Neutrophil (primary cell): ENCODE results near the gene BCL6.

Experiments used
- H3K27ac ChIP-seq: fragments of 200-600 bp; sonication (generic); 2 replicates; pipeline ENCODE4 v1.5.1; 2016; ENCODE audit warnings: mild to moderate bottlenecking, moderate library complexity
- H3K27me3 ChIP-seq: fragments of 200-600 bp; sonication (generic); 2 replicates; pipeline ENCODE4 v1.6.0; 2016; ENCODE audit warnings: mild to moderate bottlenecking
- H3K36me3 ChIP-seq: fragments of 200-600 bp; sonication (generic); 2 replicates; pipeline ENCODE4 v1.5.1; 2017
- H3K4me1 ChIP-seq, 2 experiments: fragments of 200-600 bp in 1 of 2; sonication (generic) in 1 of 2; 1 replicate in 1 of 2; 2 replicates in 1 of 2; pipeline versions ENCODE4 v1.5.1 to v1.6.1; 2013 to 2016; ENCODE audit warnings: low read depth in 1 of 2, low read length in 1 of 2, mild to moderate bottlenecking in 1 of 2, moderate library complexity in 1 of 2; ENCODE audit not compliant: control insufficient read depth in 1 of 2, insufficient read depth in 1 of 2
- H3K4me3 ChIP-seq, 2 experiments: fragments of 200-600 bp in 1 of 2; sonication (generic) in 1 of 2; 1 replicate in 1 of 2; 2 replicates in 1 of 2; pipeline ENCODE4 v1.5.1; 2013 to 2016; ENCODE audit warnings: low read depth in 1 of 2, low read length in 1 of 2, mild to moderate bottlenecking in 1 of 2, moderate library complexity in 1 of 2
- H3K9me3 ChIP-seq: fragments of 200-600 bp; sonication (generic); 2 replicates; pipeline ENCODE4 v1.5.1; 2016
- CTCF ChIP-seq: fragments of 200-600 bp; sonication (generic); IDR thresholded peaks from 2 replicates; pipeline ENCODE4 v1.5.1; 2016; ENCODE audit warnings: antibody characterized with exemption

BCL6 gene

GRCh38 chr3:187706971-187707370, 38.3 kb downstream of the BCL6 start:
- TF ChIP-seq CTCF: no peak
- H3K27me3 ChIP-seq: no peaks in the 10 kb centered on the region
- H3K36me3 ChIP-seq: no peaks in the 10 kb centered on the region

GRCh38 chr3:187705164-187705563, 40.1 kb downstream of the BCL6 start:
- TF ChIP-seq CTCF: no peak

More at GRCh38 chr3:187706971-187707370, 38.3 kb downstream of the BCL6 start:
- Histone ChIP-seq H3K9me3 (no peaks in the 10 kb centered on the region), H3K4me3 (no peak overlapping the region), H3K27ac (no peak overlapping the region), H3K4me1 (no peaks in the 10 kb centered on the region)

GRCh38 chr3:187702507-187703033, 42.7 kb downstream of the BCL6 start, which contains the start of gene RTP2:
Gene RTP2 (minus strand): TSS chr3:187702557. CDS start chr3:187702128, 429 bp downstream.
- peaks cover 2% of the 10 kb centered on the region for H3K27me3 ChIP-seq
- no peaks in the 10 kb centered on the region for H3K4me1 ChIP-seq
- H3K4me3 ChIP-seq: no peak within 1 kb of the TSS
- H3K27ac ChIP-seq: no peak within 1 kb of the TSS
- TF ChIP-seq CTCF: no peak
- no peaks in the 10 kb centered on the region for H3K9me3 ChIP-seq
- no peaks in the 10 kb centered on the region for H3K36me3 ChIP-seq

More at GRCh38 chr3:187705164-187705563, 40.1 kb downstream of the BCL6 start:
- Histone ChIP-seq H3K27me3 (no peaks in the 10 kb centered on the region), H3K4me1 (no peaks in the 10 kb centered on the region), H3K27ac (no peak overlapping the region), H3K9me3 (no peaks in the 10 kb centered on the region), H3K36me3 (no peaks in the 10 kb centered on the region), H3K4me3 (no peak overlapping the region)

GRCh38 chr3:187700249-187700648, 45.0 kb downstream of the BCL6 start:
- peaks cover 18% of the 10 kb centered on the region for H3K27me3 ChIP-seq
- TF ChIP-seq CTCF: no peak
- H3K4me3 ChIP-seq: no peak overlapping the region
- H3K27ac ChIP-seq: no peak overlapping the region
- no peaks in the 10 kb centered on the region for H3K9me3 ChIP-seq
- H3K36me3 ChIP-seq: no peaks in the 10 kb centered on the region
- no peaks in the 10 kb centered on the region for H3K4me1 ChIP-seq

GRCh38 chr3:187698499-187699399, 46.5 kb downstream of the BCL6 start:
- H3K9me3 ChIP-seq: no peaks in the 10 kb centered on the region

More at GRCh38 chr3:187698499-187699399, 46.5 kb downstream of the BCL6 start:
- no peak for TF ChIP-seq CTCF
- H3K4me1 ChIP-seq: no peaks in the 10 kb centered on the region
- H3K27ac ChIP-seq: no peak overlapping the region
- H3K27me3 ChIP-seq: peaks cover 18% of the 10 kb centered on the region
- H3K36me3 ChIP-seq: no peaks in the 10 kb centered on the region
- no peak overlapping the region for H3K4me3 ChIP-seq
